Measurements from ENCODE around the gene RPS6KA3.

GRCh38 chrX:20294957-20295356, 28.2 kb upstream of the RPS6KA3 start:
- no peak for TF ChIP-seq POLR2A (IDR thresholded peaks at IDR 0.05)
- no peak for TF ChIP-seq CTCF (IDR thresholded peaks at IDR 0.05 in 8 of 11, conservative IDR thresholded peaks at IDR 0.05 in 3 of 11)
- TF ChIP-seq POLR2AphosphoS5 (IDR thresholded peaks at IDR 0.05): no peak

All from spleen (tissue), 7 donors.